WTC11 (cell line): ENCODE data around the gene TMEM207. TPM values are rescaled to one million over a fixed set of nuclear protein-coding genes. Genes with fewer than 3 reads are reported as not detected.

Source experiments
- AR ChIP-seq: fragments of 250-450 bp; sonication (Bioruptor Pico); IDR thresholded peaks from 2 replicates; pipeline ENCODE4 v1.9.0; 2021; ENCODE audit warnings: mild to moderate bottlenecking
- ATF1 ChIP-seq: sonication (generic); formaldehyde crosslinking; IDR thresholded peaks from 2 replicates; pipeline ENCODE4 v1.8.1; 2023; ENCODE audit warnings: mild to moderate bottlenecking, moderate library complexity, missing genetic modification reagents
- CREM ChIP-seq: sonication (generic); formaldehyde crosslinking; IDR thresholded peaks from 2 replicates; pipeline ENCODE4 v1.8.1; 2022; ENCODE audit warnings: mild to moderate bottlenecking, missing genetic modification reagents, moderate library complexity
- EMX1 ChIP-seq: fragments of 250-450 bp; sonication (Bioruptor Pico); IDR thresholded peaks from 2 replicates; pipeline ENCODE4 v1.8.0; 2021; ENCODE audit warnings: mild to moderate bottlenecking
- ERG ChIP-seq: fragments of 250-450 bp; sonication (Bioruptor Pico); IDR thresholded peaks from 2 replicates; pipeline ENCODE4 v1.8.0; 2021; ENCODE audit warnings: mild to moderate bottlenecking
- ESRRA ChIP-seq: sonication (generic); formaldehyde crosslinking; IDR thresholded peaks from 2 replicates; pipeline ENCODE4 v1.8.1; 2022; ENCODE audit warnings: mild to moderate bottlenecking, missing genetic modification reagents, borderline replicate concordance
- FOXJ3 ChIP-seq: sonication (generic); formaldehyde crosslinking; IDR thresholded peaks from 2 replicates; pipeline ENCODE4 v1.9.0; 2021; ENCODE audit warnings: missing genetic modification reagents, mild to moderate bottlenecking, borderline replicate concordance
- FOXK1 ChIP-seq: sonication (generic); formaldehyde crosslinking; IDR thresholded peaks from 2 replicates; pipeline ENCODE4 v1.8.0; 2022; ENCODE audit warnings: mild to moderate bottlenecking, moderate library complexity, missing genetic modification reagents
- FOXP4 ChIP-seq: sonication (generic); formaldehyde crosslinking; IDR thresholded peaks from 2 replicates; pipeline ENCODE4 v1.8.0; 2022; ENCODE audit warnings: mild to moderate bottlenecking, missing genetic modification reagents
- GTF2I ChIP-seq: fragments of 250-450 bp; sonication (Bioruptor Pico); conservative IDR thresholded peaks from 2 replicates; pipeline ENCODE4 v1.4.0; 2021; ENCODE audit warnings: mild to moderate bottlenecking
- HMGXB4 ChIP-seq: sonication (generic); formaldehyde crosslinking; IDR thresholded peaks from 2 replicates; pipeline ENCODE4 v1.8.1; 2023; ENCODE audit warnings: mild to moderate bottlenecking, moderate library complexity, missing genetic modification reagents
- JAZF1 ChIP-seq: fragments of 250-450 bp; sonication (Bioruptor Pico); IDR thresholded peaks from 2 replicates; pipeline ENCODE4 v1.9.0; 2021; ENCODE audit warnings: moderate library complexity, mild to moderate bottlenecking, inconsistent platforms
- NR2C2 ChIP-seq: sonication (generic); formaldehyde crosslinking; IDR thresholded peaks from 2 replicates; pipeline ENCODE4 v1.8.0; 2022; ENCODE audit warnings: mild to moderate bottlenecking, missing genetic modification reagents
- SOX15 ChIP-seq: fragments of 250-450 bp; sonication (Bioruptor Pico); IDR thresholded peaks from 2 replicates; pipeline ENCODE4 v1.9.0; 2021; ENCODE audit warnings: mild to moderate bottlenecking
- TP53 ChIP-seq: sonication (generic); formaldehyde crosslinking; IDR thresholded peaks from 2 replicates; pipeline ENCODE4 v1.8.1; 2023; ENCODE audit warnings: mild to moderate bottlenecking, missing genetic modification reagents
- ZNF219 ChIP-seq: sonication (generic); formaldehyde crosslinking; IDR thresholded peaks from 2 replicates; pipeline ENCODE4 v1.8.0; 2023; ENCODE audit warnings: missing genetic modification reagents, mild to moderate bottlenecking, borderline replicate concordance
- ZNF281 ChIP-seq: sonication (generic); formaldehyde crosslinking; IDR thresholded peaks from 2 replicates; pipeline ENCODE4 v1.8.0; 2023; ENCODE audit warnings: mild to moderate bottlenecking, missing genetic modification reagents
- ZNF425 ChIP-seq: fragments of 250-450 bp; sonication (Bioruptor Pico); conservative IDR thresholded peaks from 2 replicates; pipeline ENCODE4 v1.9.0; 2021; ENCODE audit warnings: mild to moderate bottlenecking
- ZSCAN18 ChIP-seq: fragments of 250-450 bp; sonication (Bioruptor Pico); IDR thresholded peaks from 2 replicates; pipeline ENCODE4 v2.1.2; 2022; ENCODE audit warnings: mild to moderate bottlenecking, moderate library complexity
- total RNA-seq: library from RNA; stranded (reverse); gene quantifications from 3 replicates; pipeline ENCODE4 v1.2.3, GENCODE V29; 2021

The TMEM207 gene
- total RNA-seq, 1 experiment from 2014 or later = not detected

- TF ChIP-seq FOXJ3 (no peak), ATF1 (CRISPR knock-in tag) (no peak), NR2C2 (no peak), TP53 (CRISPR knock-in tag) (no peak), GTF2I (0 out of 2 replicates have a peak, but pooled peaks have one; percentile 43), ZNF219 (CRISPR knock-in tag) (no peak), AR (CRISPR knock-in tag) (peak; percentile 63; the same call in 1 of the 2 replicates), HMGXB4 (CRISPR knock-in tag) (0 out of 2 replicates have a peak, but pooled peaks have one; percentile 23), SOX15 (CRISPR knock-in tag) (no peak), FOXK1 (CRISPR knock-in tag) (no peak), ESRRA (CRISPR knock-in tag) (no peak), ZSCAN18 (CRISPR knock-in tag) (peak; percentile 81; the same call in 1 of the 2 replicates), ZNF425 (CRISPR knock-in tag) (0 out of 2 replicates have a peak, but pooled peaks have one; percentile 57), ZNF281 (CRISPR knock-in tag) (no peak), JAZF1 (CRISPR knock-in tag) (no peak), CREM (CRISPR knock-in tag) (no peak), EMX1 (CRISPR knock-in tag) (peak; percentile 57; the same call in 1 of the 2 replicates), FOXP4 (CRISPR knock-in tag) (peak; percentile 57; the same call in 1 of the 2 replicates), ERG (CRISPR knock-in tag) (peak; percentile 77; the same call in 1 of the 2 replicates)
Measured at GRCh38 chr3:190424478-190425439, 24.9 kb downstream of the TMEM207 start (continued).
